Endothelial cell of umbilical vein (primary cell): Measurements from ENCODE around the gene LPP. TPM values are rescaled to one million over a fixed set of nuclear protein-coding genes. Genes with fewer than 3 reads are reported as not detected.

ENCODE experiments used
- BruUV-seq: library from RNA; stranded (reverse); fragments of 400-500 nt; replicated peaks from 2 replicates; lab custom pipeline; 2021; lab: Mats Ljungman, UMichigan
- CTCF ChIA-PET: fragments of 300-600, 350-600 bp; sonication (Branson Sonifier 250); formaldehyde crosslinking; loops from one replicate; lab custom pipeline; 2021; ENCODE audit warnings: antibody characterized with exemption, inconsistent platforms; lab: Charles Lee
- POLR2A ChIA-PET: fragments of 300-600, 350-600 bp; sonication (Branson Sonifier 250); formaldehyde crosslinking; loops from one replicate; lab custom pipeline; 2021; ENCODE audit warnings: antibody characterized with exemption, inconsistent platforms; lab: Charles Lee
- DNase-seq: peaks from one replicate; pipeline ENCODE4 v3.0.0-alpha.2; 2011; ENCODE audit warnings: low read depth, low spot score
- FAIRE-seq: peaks from 2 replicates; lab custom pipeline; 2011; peaks lifted over from hg19 to GRCh38; lab: Jason Lieb, UNC
- H2AFZ ChIP-seq: 2 replicates; pipeline ENCODE4 v1.6.0; 2012; ENCODE audit warnings: low read depth, low read length, control low read depth, inconsistent platforms
- H3K27ac ChIP-seq: 2 replicates; pipeline ENCODE4 v1.5.1; 2011; ENCODE audit warnings: low read depth, mild to moderate bottlenecking, control low read depth, low read length, moderate library complexity; ENCODE audit not compliant: insufficient read depth
- H3K27me3 ChIP-seq, 2 experiments: 2 replicates each; pipeline versions ENCODE4 v1.6.0 to v1.6.1; 2011; ENCODE audit warnings: low read length in 2 of 2, mixed read lengths in 1 of 2; ENCODE audit not compliant: control insufficient read depth in 2 of 2, insufficient read depth in 2 of 2
- H3K36me3 ChIP-seq, 2 experiments: 2 replicates in 1 of 2; 3 replicates in 1 of 2; pipeline ENCODE4 v1.5.1; 2011; ENCODE audit warnings: low read length in 2 of 2, mild to moderate bottlenecking in 1 of 2, moderate library complexity in 1 of 2; ENCODE audit not compliant: control insufficient read depth in 2 of 2, insufficient read depth in 2 of 2; ENCODE audit errors: extremely low read depth in 1 of 2
- H3K4me1 ChIP-seq: 3 replicates; pipeline ENCODE4 v1.5.1; 2011; ENCODE audit warnings: mild to moderate bottlenecking, low read length; ENCODE audit not compliant: control insufficient read depth, insufficient read depth; ENCODE audit errors: extremely low read depth
- H3K4me2 ChIP-seq: 2 replicates; pipeline ENCODE4 v1.6.1; 2011; ENCODE audit warnings: low read length, control low read depth, mixed read lengths; ENCODE audit not compliant: insufficient read depth
- H3K4me3 ChIP-seq, 3 experiments: fragments of 200-600 bp in 1 of 3; sonication (generic), shearing (Covaris generic) in 1 of 3; replicated peaks in 1 of 3; 2 replicates each; pipeline ENCODE4 v1.5.1; 2011 to 2016; ENCODE audit warnings: control low read depth in 3 of 3, low read length in 3 of 3, mild to moderate bottlenecking in 2 of 3, inconsistent platforms in 1 of 3, low read depth in 1 of 3, moderate library complexity in 1 of 3; ENCODE audit not compliant: insufficient read depth in 1 of 3
- H3K79me2 ChIP-seq: 2 replicates; pipeline ENCODE4 v1.6.0; 2012; ENCODE audit warnings: low read length, inconsistent platforms; ENCODE audit not compliant: control insufficient read depth, insufficient read depth
- H3K9ac ChIP-seq: replicated peaks from 2 replicates; pipeline ENCODE3; 2011; ENCODE audit warnings: low read length, control low read depth; ENCODE audit not compliant: insufficient read depth; ENCODE audit errors: extremely low read depth
- H3K9me1 ChIP-seq: replicated peaks from 3 replicates; pipeline ENCODE4 v1.6.0; 2011; ENCODE audit warnings: mild to moderate bottlenecking, low read length; ENCODE audit not compliant: control insufficient read depth, insufficient read depth; ENCODE audit errors: extremely low read depth
- H3K9me3 ChIP-seq: replicated peaks from 2 replicates; pipeline ENCODE4 v1.5.1; 2012; ENCODE audit warnings: low read length, inconsistent platforms; ENCODE audit not compliant: control insufficient read depth, insufficient read depth
- H4K20me1 ChIP-seq: replicated peaks from 2 replicates; pipeline ENCODE3; 2011; ENCODE audit warnings: mild to moderate bottlenecking, low read length; ENCODE audit not compliant: control insufficient read depth, insufficient read depth; ENCODE audit errors: extremely low read depth
- CTCF ChIP-seq, 2 donors: IDR thresholded peaks; 1 replicate in 1 of 2; 2 replicates in 1 of 2; pipeline ENCODE4 v1.5.1; 2011; ENCODE audit warnings: low read length in 2 of 2, mild to moderate bottlenecking in 2 of 2, moderate library complexity in 2 of 2, control low read depth in 1 of 2, inconsistent platforms in 1 of 2, low read depth in 1 of 2; ENCODE audit not compliant: insufficient read depth in 1 of 2; ENCODE audit errors: extremely low read depth in 1 of 2
- EZH2 ChIP-seq: IDR thresholded peaks from 2 replicates; pipeline ENCODE4 v1.6.1; 2012; ENCODE audit warnings: borderline replicate concordance, low read depth, mild to moderate bottlenecking, moderate library complexity, low read length, inconsistent platforms; ENCODE audit not compliant: severe bottlenecking
- FOS ChIP-seq: IDR thresholded peaks from 2 replicates; pipeline ENCODE4 v1.6.1; 2011; ENCODE audit warnings: mild to moderate bottlenecking, low read length, moderate library complexity, borderline replicate concordance; ENCODE audit not compliant: insufficient read depth
- GATA2 ChIP-seq: IDR thresholded peaks from 2 replicates; pipeline ENCODE4 v1.7.0; 2011; ENCODE audit warnings: low read depth, mild to moderate bottlenecking, moderate library complexity, mixed read lengths, low read length; ENCODE audit not compliant: insufficient read length, insufficient read depth
- JUN ChIP-seq: IDR thresholded peaks from 2 replicates; pipeline ENCODE4 v1.6.1; 2011; ENCODE audit warnings: borderline replicate concordance, low read depth; ENCODE audit not compliant: insufficient read length, insufficient read depth
- MAX ChIP-seq: IDR thresholded peaks from 2 replicates; pipeline ENCODE4 v1.6.1; 2011; ENCODE audit not compliant: insufficient read depth, insufficient read length
- MYC ChIP-seq: IDR thresholded peaks from one replicate; pipeline ENCODE4 v1.6.1; 2011; ENCODE audit warnings: mild to moderate bottlenecking, low read depth, low read length
- POLR2A ChIP-seq: IDR thresholded peaks from 2 replicates; pipeline ENCODE4 v1.6.1; 2012; ENCODE audit warnings: low read depth, mild to moderate bottlenecking, control low read depth, low read length
- POLR2AphosphoS5 ChIP-seq: IDR thresholded peaks from 2 replicates; pipeline ENCODE4 v1.6.1; 2012; ENCODE audit warnings: low read depth, mild to moderate bottlenecking, control low read depth, low read length, moderate library complexity; ENCODE audit not compliant: insufficient read depth
- dilution Hi-C: fragments of 300-500 bp; cut with MboI; formaldehyde crosslinking; loops from one replicate; pipeline ENCODE4 v1.15.0; 2019; ENCODE audit warnings: low sequenced_read_pairs; ENCODE audit not compliant: extremely low pct_ligation_motif_present
- intact Hi-C: fragments of 100-400 bp; cut with micrococcal nuclease; formaldehyde crosslinking; loops from one replicate; pipeline ENCODE4 v1.10.0; 2022
- polyA plus RNA-seq, 4 experiments: library from polyadenylated mRNA; depleted of rRNA in 3 of 4; stranded (reverse) in 3 of 4; unstranded in 1 of 4; fragments of >200 nt; gene quantifications; 2 replicates each; pipeline versions ENCODE4 v1.2.1 to v1.2.3, GENCODE V29; 2011 to 2012; ENCODE audit warnings: missing spikeins in 1 of 4
- total RNA-seq: library from RNA; stranded (reverse); gene quantifications from 2 replicates; pipeline ENCODE4 v1.2.3, GENCODE V29; 2021

Gene LPP
- total and polyA plus RNA-seq, 2 donors (not counting 3 experiments of a cell fraction or from before 2014, with no cell fraction given), result 16.9 to 153 TPM

DNA sequence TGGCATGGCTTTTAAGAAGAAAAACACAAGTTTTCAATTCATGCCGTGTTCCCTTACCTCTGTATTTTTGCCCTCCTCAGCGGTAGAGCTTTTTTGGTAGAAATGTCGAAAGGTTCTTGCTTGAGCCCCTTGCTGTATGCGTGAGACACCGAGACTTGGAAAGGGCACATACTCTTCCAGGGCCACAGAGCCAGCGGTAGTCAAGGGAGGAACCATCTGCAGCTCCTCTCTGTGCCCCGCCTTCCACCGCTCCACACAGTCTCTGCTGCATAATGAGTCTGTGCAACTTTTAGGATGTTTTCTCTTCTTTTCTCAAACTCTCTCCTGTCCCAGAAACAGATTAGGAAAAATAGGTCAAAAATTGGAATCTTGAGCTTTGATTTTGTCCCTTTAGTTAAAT, 77.5 kb downstream of the LPP start:
- FAIRE-seq, result no peak
- intact Hi-C loops, result no loop called here

More for the DNA sequence above, 77.5 kb downstream of the LPP start:
- TF ChIP-seq EZH2 (no peak), FOS (no peak), GATA2 (no peak), POLR2A (no peak), MAX (no peak), MYC (no peak), POLR2AphosphoS5 (no peak), CTCF (IDR thresholded peaks at IDR 0.05; ENCODE audit: extremely low read depth in 1 of 2, insufficient read depth in 1 of 2, low read depth in 1 of 2, low read length in 2 of 2) (no peak), JUN (no peak)
- ChIA-PET POLR2A (no interaction called here), CTCF (interaction anchor here (0.8 to 1.3 kb wide), 2 partner anchors 9 to 31 kb away, joined by 3 to 4 read pairs; no protein-coding TSS in a partner anchor)
- peaks cover 0 to 2% of the 10 kb centered on the region in 2 experiments for H3K36me3 ChIP-seq
- dilution Hi-C loops, result no loop called here
- H3K9me1 ChIP-seq, result no peaks in the 10 kb centered on the region
- H3K27ac ChIP-seq, result no peak overlapping the region
- H3K4me2 ChIP-seq, result no peak overlapping the region
- H3K27me3 ChIP-seq, result no peaks in the 10 kb centered on the region
- no peak overlapping the region for H3K4me3 ChIP-seq
- H4K20me1 ChIP-seq, result peaks cover 4% of the 10 kb centered on the region
- no peak overlapping the region for H2AFZ ChIP-seq
- H3K9me3 ChIP-seq, result no peaks in the 10 kb centered on the region
- no peak overlapping the region for H3K9ac ChIP-seq
- no TSS peak for BruUV-seq
- peaks cover 17% of the 10 kb centered on the region for H3K4me1 ChIP-seq
- DNase-seq, result no peak
- peaks cover 23% of the 10 kb centered on the region for H3K79me2 ChIP-seq
